ENCODE measurements around the gene TCFL5.

The TCFL5 gene

DNA sequence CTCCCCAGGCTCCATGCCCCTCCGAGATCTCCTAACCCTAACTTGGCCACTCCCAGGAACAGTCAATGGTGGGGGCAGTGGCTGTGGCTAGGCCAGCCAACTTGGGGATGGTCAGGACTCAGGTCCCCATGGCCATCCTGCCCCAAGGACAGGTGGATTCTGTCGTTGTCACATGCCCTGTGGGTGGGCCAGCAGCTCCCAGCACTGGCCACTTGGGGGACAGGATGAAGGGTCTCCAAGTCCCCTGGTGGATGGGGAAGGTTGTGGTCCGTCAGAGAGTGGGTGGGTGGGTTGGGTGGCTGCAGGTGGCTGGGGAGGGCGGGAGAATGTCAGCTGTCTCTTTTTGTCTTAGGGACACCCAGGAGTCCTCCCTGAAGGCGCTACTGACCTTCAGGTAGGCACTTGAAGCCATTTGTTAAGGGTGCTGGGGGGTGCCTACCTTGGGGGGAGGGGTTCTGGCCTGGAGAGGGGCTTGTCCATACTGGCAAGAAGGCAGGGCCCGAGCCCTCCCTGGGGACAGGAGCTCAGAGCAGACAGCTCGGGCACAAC, 39.3 kb downstream of the TCFL5 start:
- DNase-seq (ENCODE audit: low read depth): no peak

- no peak for DNase-seq (ENCODE audit: low read depth)
Measured at GRCh38 chr20:62821726-62822210, 39.9 kb downstream of the TCFL5 start.

DNA sequence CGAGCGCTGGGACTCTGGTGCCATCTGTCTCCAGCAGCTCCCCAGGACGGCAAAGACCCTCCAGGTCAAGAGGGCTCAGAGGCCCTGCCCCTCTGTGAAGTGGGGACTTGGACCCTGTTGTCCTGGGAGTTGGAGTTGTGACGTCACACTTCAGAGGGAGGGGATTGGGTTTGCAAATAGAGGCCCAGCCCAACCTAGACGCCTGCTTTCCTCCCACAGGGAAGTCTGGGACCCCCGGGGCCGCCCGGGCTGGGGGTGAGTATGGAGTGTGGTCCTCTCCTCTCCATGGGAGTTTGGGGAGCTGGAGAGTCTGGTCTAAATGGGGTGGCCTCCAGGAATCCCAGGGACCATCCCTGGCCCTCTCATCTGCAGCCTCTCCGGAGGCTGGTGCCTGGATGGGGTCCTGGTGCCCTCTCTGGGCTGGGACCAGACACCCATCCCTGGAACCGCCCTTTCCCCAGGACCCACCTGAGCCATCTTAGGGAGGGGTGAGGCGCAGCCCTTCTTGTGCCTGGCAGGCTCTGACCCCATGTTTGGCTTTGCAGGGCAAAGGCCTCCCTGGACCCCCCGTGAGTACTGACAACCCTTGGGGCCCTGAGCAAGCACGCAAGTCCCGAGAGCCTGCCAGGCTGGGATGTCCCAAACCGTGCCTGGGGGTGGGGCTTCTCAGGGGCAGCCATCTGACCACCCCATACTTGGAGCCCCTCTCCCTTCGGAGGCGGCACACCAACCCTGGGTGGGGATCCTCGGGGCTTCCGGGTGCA, 40.5 kb downstream of the TCFL5 start:
- no peak for DNase-seq (ENCODE audit: low read depth)

DNA sequence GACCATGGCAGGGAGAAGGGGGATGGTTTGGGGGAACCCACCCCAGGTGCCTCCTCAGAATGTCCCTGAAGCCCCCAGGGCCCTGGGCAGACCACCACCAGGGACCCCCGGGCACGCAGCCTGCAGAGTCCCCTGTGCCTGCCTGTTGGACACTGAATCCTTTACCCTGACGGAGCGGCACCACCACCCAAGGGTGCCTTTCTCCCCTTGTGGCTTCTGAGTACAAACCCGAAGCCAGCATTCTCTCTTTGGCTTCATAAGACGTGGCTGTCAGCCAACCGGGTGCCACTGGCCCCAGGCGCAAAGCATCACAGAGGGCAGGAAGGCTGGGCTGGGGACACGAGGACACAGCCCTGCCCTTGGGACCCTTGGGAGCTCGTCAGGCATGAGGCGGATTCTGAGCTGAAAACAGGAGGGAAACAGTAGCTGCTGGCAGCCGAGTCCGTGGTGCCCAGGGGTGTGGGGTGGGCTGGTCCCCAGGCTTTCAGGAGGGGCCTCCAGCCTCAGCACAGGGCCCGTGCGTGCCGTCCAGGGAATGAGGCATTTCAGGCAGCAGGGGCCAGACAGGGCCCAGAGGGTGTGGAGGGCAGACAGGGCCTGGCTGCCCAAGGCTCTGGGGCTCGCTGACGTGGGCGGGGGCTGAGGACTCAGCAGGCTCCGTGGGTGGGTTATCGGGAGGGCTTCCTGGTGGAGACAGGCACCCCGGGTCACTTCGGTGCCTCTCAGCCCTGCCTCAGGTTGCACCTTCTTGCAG, 41.2 kb downstream of the TCFL5 start:
- DNase-seq (ENCODE audit: low read depth): no peak

DNA sequence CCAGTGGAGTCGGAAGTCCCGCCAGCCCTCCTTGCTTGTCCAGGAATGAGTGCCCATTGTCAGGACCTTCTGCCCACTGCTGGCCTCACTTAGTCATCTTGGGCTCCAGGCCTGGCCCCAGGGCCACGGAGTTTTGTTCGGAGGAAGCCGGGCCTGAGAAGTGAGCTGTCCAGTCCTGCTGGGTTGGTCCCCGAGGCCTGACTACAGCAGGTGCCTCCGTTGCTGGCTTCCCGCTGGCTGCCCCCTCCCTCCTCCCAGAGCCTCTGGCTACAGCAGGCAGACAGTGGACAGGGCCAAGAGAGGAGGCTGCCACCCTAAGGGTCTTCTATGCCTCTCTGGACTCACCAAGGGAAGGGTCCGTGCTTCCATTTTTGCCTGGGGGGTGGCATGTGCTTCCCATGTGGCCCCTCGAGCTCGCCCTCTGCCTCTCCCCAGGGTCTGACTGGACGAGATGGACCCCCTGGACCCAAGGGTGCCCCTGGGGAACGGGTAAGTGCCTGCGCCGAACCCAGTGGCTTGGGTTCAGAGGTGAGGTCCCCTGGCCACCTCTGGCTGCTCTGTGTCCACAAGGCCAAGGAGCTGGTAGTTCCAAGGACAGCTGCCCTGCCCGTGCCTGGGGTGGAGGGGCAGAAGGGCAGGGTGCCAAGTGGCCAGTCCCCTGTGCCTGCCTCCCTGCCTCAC, 42.0 kb downstream of the TCFL5 start:
- DNase-seq (ENCODE audit: low read depth): no peak

DNA sequence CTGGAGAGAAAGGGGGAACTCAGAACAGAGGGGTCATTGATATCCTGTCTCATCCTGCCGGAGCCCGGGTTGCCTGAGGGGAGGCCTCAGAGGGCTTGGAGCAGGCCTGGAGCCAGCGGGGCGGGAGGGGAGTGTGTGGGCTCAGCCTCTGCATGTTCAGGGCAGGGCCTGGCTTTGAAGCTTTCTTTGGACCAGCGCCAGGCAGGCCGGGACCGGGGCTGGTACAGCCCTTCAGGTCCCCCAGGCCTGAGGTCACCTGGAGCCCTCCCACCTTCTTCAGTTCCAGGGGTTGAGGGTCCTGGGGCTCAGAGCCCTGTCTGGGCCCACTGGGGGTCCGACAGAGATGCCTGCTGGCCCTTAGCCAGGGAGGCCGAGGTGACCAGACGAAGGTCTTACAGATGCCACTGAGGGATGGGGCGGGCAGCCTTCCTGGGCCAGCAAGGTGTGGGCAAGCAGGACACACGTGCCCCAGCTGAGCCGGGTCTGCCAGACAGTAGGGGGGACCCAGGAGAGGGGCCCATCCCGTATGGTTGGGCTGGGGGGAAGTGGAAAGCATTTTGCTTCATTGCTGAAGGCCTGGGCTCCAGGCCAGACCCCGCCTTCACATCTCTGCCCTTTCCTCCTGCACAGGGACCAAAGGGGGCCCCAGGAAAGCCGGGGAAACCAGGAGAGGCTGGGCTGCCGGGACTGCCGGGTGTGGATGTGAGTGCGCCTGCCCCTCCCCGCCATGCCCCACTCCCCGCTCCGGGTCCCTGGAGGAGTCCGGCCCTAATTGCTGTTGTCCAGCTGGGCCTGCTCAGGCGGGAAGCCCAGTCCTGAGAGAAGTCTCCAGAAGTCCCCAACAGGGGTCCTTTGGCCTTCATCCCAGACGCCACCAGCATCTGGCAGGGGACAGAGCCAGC, 42.8 kb downstream of the TCFL5 start:
- DNase-seq (ENCODE audit: low read depth): no peak

GRCh38 chr20:62817975-62818591, 43.5 kb downstream of the TCFL5 start:
- no peak for DNase-seq (ENCODE audit: low read depth)

- DNase-seq (ENCODE audit: low read depth): no peak
Measured at GRCh38 chr20:62816884-62817873, 44.4 kb downstream of the TCFL5 start, which contains the start of gene COL9A3. TSS of gene COL9A3 (plus strand) at chr20:62817050. CDS start at chr20:62817065, 15 bp downstream.

DNA sequence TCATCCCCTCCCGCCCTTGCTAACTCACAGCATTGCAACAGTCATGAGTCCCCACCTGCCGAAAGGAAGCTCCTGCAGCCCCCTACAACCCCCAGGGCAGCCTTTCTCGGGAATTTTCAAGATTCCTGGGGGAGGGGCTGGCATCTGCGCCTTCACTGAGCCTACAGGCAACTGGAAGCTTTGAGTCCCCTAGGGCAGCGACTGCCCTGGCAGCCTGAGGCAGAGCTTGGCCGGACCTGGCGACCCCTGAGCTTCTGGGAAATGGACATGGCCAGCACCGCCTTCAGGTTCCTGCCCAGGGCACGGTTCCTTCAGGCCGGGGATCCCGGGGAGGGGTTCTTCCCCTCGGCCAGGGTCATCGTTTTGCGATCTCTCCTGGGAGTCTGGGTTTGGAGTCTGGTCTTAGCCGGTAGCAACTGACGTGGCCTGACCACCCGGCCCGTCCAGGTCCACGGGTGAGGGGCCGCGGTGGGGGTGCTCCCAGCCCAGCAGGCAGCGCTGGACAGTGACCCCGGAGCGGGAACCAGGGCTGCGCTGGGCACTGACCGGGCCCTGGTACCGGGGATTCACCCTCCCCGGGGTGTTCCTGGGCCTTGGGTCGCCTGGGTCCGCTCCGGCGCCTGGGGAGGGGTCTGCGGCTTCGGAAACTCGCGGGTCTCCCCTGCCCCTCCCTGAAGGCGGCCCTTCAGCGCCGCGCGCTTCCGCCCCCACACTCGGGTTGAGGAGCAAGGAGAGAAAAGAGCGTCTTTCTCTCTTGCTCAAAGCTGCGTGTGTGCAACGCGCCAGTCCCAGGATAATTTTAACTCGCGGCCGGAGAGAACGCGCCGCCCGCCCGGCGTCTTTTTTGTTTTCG, 45.4 kb downstream of the TCFL5 start:
- DNase-seq (ENCODE audit: low read depth): no peak

DNA sequence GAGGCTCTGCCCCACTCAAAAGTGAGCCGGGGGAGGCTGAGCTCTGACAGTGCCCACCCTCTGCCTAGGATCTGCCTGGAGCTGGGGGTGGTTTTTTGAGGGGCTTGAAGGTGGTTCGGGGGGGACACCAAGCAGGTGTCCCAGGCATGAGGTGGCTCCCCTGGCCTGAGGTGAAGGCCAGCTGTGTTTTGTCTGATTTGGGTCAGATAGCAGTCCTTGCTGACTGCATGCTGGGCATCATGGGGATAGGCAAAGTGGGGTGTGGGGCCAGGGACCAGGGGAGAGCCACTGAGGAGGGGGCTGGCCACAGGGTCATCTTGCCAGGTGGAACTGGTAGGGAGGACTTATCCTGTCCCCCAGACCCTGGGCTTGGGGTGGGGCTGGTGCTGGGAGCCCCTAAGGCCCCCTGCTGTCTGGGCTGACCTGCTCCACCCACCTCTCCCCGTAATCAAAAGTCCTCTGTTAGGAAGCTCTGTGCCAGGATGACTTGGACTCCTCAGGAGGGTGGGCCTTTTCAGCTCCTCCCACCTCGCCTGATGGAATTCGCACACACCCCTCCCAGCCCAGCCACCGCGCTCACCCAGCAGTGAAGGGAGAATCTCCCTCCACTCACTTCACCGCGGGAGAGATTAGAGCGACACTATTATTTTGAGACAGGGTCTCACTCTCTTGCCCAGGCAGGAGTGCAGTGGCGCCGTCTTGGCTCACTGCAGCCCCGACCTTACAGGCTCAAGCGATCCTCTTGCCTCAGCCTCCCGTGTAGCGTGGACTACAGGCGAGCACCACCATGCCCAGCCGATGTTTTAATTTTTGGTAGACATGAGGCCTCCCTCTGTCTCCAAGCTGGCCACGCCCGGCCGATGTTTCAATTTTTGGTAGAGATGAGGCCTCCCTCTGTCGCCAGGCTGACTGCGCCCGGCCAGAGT, 46.3 kb downstream of the TCFL5 start:
- no peak for DNase-seq (ENCODE audit: low read depth)

DNA sequence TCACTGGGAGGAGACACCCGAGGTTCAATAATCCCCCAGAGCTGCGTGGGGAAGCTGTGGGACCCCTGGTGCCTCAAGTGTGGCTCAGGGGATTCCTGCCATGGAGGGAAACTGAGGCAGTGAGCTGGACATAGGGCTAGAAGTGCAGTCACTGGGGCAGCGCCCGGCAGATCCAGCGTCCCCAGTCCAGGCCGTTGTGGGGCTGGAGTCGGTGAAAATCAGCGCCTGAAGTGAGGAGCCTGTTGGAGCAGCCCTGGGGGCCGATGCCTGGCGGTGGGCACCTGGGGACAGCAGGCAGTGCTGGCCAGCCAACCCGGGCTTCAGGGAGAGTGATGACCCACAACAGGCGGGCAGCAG, 46.9 kb downstream of the TCFL5 start:
- no peak for DNase-seq (ENCODE audit: low read depth)

DNA sequence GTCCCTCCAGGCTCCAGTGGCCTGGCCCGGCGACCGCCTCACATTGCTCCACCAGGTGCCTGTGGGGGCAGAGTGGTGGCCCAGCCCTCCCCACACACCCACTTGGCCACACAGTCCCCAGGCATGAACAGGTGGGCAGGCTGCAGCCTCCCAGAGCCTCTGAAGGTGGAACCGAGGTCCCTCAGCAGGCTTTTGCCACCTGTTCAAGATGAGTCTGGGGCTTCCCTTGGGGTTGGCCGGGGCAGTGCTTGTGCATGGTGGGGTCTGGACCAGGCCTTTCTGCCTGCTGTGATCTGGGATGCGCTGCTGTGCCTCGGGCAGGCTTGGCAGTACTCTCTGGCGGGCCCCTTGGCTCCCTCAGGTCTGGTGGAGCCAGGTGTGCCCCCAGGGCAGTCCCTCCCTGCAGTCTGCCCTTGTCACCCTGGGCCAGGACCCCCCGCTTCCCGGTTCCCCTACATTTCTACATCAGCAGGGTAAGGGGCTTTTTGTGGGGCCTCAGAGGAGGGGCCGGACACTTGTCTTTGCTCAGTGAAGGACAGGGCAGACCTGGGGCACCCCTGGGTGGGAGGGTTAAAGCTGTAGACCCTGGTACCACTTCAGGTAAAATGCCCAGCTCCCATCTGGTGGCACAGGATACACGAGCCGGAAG, 47.4 kb downstream of the TCFL5 start:
- no peak for DNase-seq (ENCODE audit: low read depth)

- no peak for DNase-seq (ENCODE audit: low read depth)
Measured at GRCh38 chr20:62813588-62813987, 48.0 kb downstream of the TCFL5 start.

DNA sequence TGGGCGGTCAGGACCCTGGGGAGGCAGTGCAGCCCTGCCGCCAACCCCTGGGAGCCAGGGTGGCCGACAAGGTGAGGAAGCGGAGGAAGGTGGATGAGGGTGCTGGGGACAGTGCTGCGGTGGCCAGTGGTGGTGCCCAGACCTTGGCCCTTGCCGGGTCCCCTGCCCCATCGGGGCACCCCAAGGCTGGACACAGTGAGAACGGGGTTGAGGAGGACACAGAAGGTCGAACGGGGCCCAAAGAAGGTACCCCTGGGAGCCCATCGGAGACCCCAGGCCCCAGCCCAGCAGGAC, 48.8 kb downstream of the TCFL5 start:
- DNase-seq (ENCODE audit: low read depth): no peak

GRCh38 chr20:62812181-62812906, 49.3 kb downstream of the TCFL5 start:
- DNase-seq (ENCODE audit: low read depth): no peak

DNA sequence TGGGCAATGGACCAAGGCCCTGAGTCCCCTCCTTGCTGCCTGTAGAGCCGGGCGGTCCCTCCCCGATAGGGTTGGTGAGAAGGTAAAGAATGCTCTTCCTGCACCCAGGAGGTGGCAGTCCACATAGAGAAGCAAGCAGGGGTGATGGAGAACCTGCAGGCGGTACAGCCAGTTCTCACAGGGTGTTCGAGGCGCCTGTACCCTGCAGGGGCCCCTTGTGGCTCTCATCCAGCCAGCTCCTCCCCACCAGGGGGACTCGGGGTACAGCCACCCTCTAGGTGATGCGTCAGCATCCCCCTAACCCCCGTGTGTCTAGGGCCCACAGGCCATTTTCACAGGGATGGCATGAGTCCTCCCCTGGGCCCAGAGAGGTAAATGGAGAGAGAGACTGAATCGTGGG, 49.9 kb downstream of the TCFL5 start:
- DNase-seq (ENCODE audit: low read depth): no peak

DNA sequence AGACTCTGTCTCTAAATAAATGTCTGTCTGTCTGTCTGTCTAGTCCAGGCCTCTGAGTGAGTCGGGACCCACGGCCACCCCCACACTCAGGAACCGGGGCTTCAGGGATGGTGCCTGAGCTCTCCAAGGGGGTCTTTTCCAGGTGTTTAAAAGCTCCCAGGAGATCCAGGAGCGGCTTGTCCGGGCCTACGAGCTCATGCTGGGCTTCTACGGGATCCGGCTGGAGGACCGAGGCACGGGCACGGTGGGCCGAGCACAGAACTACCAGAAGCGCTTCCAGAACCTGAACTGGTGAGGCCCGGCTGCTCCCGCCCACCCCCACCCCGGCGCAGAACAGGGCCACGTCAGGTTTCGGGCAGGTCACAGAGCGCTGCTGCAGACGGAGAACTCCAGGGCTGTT, 50.3 kb downstream of the TCFL5 start:
- DNase-seq (ENCODE audit: low read depth): no peak

All from GM04504 (cell line).